Measurements from ENCODE around the gene CLEC4M. TPM values are rescaled to one million over a fixed set of nuclear protein-coding genes. Genes with fewer than 3 reads are reported as not detected.
"Not testable (repeated sequence)": the region's sequence is repeated elsewhere in the genome, so short reads cannot be mapped to it uniquely, and the experiment has no call there.

The CLEC4M gene
- total RNA-seq, 1 experiment from 2014 or later, result not detected

DNA sequence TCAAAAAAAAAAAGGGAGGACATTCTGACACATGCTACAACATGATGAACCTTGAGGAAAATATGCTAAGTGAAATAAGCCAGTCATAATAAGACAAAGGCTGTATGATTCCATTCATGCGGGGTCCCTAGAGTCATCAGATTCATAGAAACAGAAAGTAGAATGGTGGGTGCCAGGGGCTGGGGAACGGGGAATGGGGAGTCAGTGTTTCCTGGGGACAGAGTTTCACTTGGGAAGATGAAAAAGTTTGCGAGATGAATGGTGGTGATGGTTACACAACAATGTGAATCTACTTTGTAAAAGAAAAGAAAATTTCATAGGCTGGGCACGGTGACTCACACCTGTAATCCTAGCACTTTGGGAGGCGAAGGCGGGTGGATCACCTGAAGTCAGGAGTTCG is 25.0 kb upstream of the CLEC4M start:
- no peak for DNase-seq (ENCODE audit: low read depth, low spot score)
- in situ Hi-C loops (cut with HindIII; ENCODE audit: low pct_unique_long_range_greater_than_20kb, low sequenced_read_pairs), result no loop called here

DNA sequence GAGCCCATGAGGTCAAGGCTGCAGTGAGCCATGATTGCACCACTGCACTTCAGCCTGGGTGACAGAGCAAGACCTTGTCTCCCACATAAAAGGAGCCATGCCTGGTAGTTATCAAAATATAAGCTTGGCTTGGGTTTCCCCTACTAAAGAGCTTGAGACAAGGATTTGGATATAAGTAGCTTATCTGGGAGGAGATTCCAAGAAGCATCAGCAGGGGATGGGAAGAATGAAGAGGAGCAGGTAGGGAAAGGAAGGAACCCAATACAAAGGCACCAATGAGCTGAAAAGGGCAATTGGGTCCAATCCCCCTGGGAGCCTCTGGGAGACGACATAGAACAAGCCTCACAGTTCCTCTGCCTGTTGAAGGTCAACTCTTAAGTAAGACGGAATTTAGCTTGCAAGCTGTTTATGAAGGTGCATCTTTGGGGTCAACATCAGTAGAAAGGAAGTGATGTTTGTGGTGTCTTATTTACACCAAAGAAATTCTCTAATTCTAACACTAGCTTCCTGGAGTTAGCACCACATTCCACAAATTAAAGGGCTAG is 23.8 kb upstream of the CLEC4M start:
- DNase-seq (ENCODE audit: low read depth, low spot score), result no peak
- in situ Hi-C loops (cut with HindIII; ENCODE audit: low pct_unique_long_range_greater_than_20kb, low sequenced_read_pairs), result no loop called here

DNA sequence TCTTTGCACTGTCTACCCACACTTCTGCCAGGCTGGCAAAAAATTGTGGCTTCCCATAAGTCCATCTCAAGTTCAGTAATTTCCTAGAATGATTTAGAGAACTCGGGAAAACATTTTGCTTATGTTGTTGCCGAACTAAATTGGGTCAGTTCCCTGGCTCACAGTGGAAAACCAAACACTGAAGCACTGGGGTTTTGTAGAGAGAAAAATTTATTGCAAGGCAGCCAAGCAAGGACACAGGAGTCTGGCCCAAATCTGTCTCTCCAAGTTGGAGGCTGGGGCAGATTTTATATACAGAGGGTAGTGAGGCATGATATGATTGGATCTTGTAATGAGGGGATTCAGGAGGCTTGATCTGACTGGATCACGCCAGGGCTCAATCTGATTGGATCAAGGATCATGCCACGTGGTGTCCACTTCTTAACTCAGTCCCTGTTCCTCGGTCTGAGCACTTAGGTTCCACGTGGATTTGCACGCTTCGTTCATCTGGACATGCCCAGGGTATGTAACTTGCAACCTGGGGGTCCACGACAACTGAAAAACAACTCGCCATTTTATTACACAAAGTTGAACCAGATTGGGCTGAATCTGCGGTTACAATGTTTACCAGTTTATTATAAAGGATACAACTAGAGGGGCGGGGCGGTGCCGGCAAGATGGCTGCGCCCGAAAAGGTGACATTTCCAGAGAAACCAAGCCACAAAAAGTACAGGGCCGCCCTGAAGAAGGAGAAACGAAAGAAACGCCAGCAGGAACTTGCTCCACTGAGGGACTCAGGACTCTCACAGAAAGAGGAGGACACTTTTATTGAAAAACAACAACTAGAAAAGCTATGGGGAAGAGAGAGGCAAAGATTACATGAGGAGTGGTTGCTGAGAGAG is 23.0 kb upstream of the CLEC4M start:
- no peak for DNase-seq (ENCODE audit: low read depth, low spot score)

DNA sequence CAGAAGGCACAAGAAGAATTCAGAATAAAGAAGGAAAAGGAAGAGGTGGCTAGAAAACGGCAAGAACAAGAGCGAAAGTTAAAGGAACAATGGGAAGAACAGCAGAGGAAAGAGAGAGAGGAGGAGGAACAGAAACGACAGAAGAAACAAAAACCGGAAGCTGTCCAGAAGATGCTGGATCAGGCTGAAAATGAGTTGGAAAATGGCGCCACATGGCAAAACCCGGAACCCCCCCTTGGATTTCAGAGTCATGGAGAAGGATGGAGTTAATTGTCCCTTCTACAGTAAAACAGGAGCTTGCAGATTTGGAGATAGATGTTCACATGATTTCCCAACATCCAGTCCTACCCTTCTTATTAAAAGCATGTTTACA is 22.4 kb upstream of the CLEC4M start:
- no peak for DNase-seq (ENCODE audit: low read depth, low spot score)
- in situ Hi-C loops (cut with HindIII; ENCODE audit: low pct_unique_long_range_greater_than_20kb, low sequenced_read_pairs), result no loop called here

More for the DNA sequence above, 23.0 kb upstream of the CLEC4M start:
- in situ Hi-C loops (cut with HindIII; ENCODE audit: low pct_unique_long_range_greater_than_20kb, low sequenced_read_pairs), result no loop called here

DNA sequence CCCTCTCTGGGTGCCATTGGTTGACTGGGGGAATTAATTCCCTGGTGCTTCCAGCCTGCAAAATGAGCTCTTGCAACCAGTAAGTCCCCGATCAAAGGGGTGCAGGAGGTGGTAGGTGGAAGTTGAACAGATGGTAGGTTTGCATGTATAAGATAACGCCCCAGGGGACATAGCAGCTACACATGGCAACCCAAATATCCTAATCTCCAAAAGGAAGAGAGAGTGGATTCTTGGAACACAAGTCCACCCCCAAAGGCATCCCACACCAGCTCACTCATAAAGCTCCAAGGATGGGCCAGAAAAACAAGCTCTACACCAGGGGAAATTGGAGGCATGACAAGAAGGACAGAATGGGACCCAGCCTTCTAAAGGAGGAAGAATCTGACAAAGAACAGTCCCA is 20.5 kb upstream of the CLEC4M start:
- in situ Hi-C loops (cut with HindIII; ENCODE audit: low pct_unique_long_range_greater_than_20kb, low sequenced_read_pairs), result no loop called here

DNA sequence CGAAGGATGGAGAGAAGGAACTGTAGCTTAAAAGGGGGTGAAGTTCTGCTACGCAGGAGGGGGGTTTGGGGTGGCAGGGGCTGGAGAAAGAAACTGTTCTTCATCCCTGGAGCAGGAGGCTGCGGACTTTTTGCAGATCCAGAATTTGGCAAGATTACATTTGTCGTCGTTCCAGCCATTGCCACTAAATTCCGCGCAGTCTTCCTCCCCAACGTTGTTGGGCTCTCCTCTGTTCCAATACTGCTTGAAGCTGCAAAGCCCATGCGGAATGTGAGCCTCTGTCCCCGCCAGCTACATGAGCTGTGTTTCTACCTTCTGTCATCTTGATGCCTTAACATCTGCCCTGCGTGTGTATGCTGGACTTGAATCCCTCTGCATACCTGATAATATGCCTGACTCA is 20.1 kb upstream of the CLEC4M start:
- in situ Hi-C loops (cut with HindIII; ENCODE audit: low pct_unique_long_range_greater_than_20kb, low sequenced_read_pairs), result no loop called here
- DNase-seq (ENCODE audit: low read depth, low spot score), result no peak

More for the DNA sequence above, 20.5 kb upstream of the CLEC4M start:
- DNase-seq (ENCODE audit: low read depth, low spot score), result no peak

DNA sequence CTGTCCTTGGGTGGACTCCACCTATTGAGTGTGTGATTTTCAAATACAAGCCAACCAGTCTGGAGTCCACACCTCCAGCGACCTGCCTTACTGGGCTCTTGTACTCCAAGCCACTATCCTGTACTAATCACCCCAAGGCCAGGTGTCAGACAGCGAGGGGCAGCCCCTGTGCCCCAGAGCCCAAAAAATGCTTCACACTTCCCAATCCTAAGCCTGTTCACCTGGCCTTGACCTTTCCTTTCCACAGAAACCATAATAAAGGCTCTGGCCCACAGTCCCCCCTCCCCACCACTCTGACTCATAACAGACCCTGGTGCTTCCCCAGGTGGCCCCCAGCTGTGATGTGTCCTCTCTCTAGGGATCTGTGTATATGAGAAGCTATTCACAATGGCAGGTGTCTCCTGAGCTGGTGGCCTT is 19.6 kb upstream of the CLEC4M start:
- in situ Hi-C loops (cut with HindIII; ENCODE audit: low pct_unique_long_range_greater_than_20kb, low sequenced_read_pairs), result no loop called here

DNA sequence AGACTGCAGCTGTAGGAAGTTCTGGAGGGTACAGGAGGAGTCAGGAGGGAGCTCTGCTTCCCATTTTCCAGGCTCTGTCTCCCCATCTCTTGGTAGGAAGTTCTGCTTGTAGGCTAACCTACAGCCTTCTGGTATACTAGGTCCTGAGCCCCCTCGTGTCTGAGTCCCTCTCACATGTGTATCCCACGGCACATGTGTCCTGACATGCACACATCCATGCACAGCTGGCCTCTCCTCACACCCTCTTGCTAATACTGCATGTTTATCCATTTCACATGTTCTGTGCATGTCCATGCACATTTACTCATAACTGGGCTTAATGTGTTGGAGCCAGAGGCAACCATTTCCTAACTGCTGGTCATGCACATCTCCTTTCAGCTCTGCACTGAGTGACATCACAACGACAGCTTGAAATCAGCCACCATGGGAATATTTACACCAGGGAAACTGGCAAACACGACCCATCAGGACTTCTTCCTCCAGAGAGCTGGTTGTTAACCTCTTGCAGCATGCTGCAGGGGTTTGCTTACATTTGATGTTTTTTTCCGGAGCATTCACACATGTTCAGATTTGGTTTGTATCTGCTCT is 18.8 kb upstream of the CLEC4M start:
- no peak for DNase-seq (ENCODE audit: low read depth, low spot score)
- in situ Hi-C loops (cut with HindIII; ENCODE audit: low pct_unique_long_range_greater_than_20kb, low sequenced_read_pairs), result no loop called here

More for the DNA sequence above, 19.6 kb upstream of the CLEC4M start:
- DNase-seq (ENCODE audit: low read depth, low spot score), result no peak

DNA sequence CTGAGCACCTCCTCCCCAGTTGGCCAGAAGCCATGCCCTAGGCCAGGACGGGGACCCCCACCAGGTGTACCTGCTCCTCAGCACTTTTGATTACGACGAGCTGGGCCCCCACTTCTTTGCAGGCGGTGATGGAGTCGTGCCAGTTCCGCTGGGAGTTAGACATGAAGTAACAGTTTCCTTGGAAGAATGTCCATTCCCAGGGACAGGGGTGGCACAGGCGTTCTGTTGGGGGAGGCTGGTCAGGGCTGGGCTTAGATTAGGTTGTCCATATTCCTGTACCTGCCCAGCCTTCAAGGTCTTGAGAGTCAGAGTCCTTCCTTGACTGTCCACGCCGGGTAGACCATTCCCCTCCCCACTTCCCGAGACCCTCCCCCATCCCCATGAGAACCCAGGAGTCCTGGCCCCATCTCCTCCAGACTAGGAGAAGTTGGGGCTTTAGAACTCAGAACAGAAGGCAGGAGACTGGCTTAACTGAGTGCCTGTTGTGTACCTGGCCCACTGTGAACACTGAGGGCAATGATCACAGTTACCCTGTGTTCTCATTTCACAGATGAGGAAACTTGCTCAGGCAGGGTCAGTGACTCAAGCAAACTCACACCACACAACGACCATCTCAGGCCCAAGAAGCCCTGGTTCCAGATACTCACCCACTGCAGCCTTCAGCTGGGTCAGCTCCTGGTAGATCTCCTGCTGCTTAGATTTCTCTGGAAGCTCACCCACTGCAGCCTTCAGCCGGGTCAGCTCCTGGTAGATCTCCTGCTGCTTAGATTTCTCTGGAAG is 18.0 kb upstream of the CLEC4M start:
- in situ Hi-C loops (cut with HindIII; ENCODE audit: low pct_unique_long_range_greater_than_20kb, low sequenced_read_pairs), result no loop called here

DNA sequence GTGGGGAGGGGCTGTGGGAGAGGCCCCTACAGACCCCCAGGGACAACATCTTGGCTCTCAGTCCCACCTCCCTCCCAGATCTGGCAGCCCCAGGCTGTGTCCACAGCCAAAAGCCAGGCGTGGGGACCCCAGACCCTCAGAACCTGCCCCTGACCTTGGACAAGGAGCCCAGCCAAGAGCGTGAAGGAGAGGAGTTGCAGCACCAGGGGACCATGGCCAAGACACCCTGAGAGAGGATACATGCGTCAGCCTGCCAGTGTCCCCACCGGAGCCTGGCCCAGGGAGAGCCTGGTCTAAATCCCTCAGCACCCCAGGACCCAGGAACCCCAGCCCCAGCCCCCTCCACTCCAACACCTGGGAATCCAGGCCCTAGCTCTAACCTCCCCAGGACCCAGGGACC is 16.7 kb upstream of the CLEC4M start:
- DNase-seq (ENCODE audit: low read depth, low spot score); in situ Hi-C loops (cut with HindIII; ENCODE audit: low pct_unique_long_range_greater_than_20kb, low sequenced_read_pairs): not testable (repeated sequence)

More for the DNA sequence above, 18.0 kb upstream of the CLEC4M start:
- no peak for DNase-seq (ENCODE audit: low read depth, low spot score)

DNA sequence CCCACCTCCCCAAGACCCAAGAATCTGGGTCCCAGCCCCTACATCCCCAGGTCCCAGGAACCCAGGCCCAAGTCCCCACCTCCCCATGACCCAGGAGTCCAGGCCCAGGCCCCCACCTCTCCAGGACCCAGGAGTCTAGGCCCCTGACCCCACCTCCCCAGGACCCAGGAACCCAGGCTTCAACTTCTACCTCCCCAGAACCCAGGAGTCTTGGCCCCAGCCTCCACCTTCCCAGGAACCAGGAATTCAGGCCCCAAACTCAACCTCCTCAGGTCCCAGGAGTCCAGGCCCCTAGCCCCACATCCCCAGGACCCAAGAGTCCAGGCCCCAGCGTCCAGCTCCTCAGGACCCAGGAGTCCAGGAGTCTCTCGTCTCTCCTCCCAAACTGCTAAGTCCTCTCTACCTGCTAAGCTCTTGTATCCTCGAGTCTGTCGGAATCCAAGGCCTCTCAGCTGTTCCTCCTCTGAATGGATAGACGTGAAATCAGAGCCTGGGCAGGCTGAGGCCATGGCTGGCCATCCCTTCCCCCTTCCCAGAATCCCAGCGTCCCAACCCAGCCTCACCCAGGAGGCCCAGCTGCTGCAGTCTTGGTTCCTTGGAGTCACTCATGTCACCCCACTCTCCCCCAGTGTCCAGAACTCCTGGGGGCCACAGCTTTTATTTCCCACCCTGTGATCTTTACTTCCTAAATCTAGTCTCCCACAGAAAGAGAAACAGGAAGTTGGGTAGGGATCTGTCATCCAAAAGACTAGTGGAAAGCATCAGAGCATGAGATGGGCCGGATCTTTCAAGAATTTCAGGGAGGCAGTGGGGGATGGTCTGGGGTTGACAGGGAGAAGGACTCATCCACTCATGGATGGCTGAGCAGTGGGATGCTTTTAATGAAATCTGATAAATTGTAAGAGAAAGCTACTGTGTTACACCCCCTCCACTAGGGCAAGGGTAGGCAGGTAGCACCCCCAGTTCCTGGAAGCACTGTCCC is 15.8 kb upstream of the CLEC4M start, which contains the start of gene CD209:
Gene CD209, minus strand, starts transcription at position 632 of the 982 bp plus-strand sequence. Its CDS starts 23 bp downstream, at position 609.
- DNase-seq (ENCODE audit: low read depth, low spot score), result no peak
- in situ Hi-C loops (cut with HindIII; ENCODE audit: low pct_unique_long_range_greater_than_20kb, low sequenced_read_pairs), result no loop called here

DNA sequence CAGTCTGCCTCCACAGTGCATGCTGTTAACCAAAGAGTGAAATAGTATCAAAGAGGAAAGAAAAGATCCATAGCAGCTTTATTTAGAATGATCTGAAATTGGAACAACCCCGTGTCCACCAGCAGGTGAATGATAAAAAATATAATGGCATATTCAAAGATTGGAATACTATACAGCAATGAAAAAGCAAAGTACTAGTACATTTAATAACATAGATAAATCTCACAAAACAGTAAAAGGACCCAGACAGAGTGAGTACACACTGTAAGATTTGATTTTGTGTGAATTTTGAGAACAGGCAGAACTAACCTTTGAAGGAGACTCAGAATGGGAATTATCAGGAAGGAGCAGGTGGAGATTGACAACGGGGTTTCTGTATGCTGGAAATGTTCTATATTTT is 14.9 kb upstream of the CLEC4M start:
- in situ Hi-C loops (cut with HindIII; ENCODE audit: low pct_unique_long_range_greater_than_20kb, low sequenced_read_pairs), result no loop called here
- no peak for DNase-seq (ENCODE audit: low read depth, low spot score)

DNA sequence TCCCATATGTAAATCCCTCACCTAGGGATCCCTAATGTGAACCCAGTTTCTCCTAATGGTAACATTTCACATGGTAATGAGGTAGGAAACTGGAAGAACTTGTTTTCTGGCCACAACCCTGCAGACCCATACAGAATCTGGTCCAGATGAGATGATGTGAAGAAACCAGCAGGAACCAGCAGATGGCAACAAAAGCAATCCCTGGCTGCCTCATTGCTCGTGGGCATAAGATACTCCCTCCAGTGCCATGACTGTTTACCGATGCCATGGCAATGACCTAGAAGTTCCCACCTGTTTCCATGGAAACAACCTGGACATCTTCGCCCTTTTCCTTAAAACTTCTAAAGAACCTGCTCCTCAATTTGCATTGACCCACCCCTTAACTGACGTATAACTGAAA is 14.3 kb upstream of the CLEC4M start:
- in situ Hi-C loops (cut with HindIII; ENCODE audit: low pct_unique_long_range_greater_than_20kb, low sequenced_read_pairs), result no loop called here
- peak; percentile 59 for DNase-seq (ENCODE audit: low read depth, low spot score)

DNA sequence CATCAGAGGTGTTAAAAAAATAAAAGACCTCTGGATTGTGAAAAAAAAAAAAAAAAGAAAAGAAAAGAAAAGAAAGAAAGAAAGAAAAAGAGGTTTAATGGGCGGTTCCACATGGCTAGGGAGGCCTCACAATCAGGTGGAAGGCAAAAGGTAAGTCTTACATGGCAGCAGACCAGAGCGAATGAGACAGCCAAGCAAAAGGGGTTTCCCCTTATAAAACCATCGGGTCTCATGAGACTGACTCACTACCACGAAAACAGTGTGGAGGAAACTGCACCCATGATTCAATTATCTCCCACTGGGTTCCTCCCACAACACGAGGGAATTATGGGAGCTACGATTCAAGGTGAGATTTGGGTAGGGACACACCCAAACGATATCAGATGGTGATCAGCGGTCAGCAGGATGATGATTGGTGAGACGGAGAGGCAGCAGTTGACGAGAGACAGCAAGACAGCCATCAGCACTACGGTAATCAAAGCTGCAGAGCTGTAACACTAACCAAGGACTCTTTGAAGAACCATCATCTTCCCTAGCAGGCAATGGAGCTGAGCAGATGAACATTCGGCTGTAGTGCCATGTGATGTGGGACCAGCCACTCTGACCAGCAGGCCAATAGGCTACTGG is 11.8 kb upstream of the CLEC4M start:
- DNase-seq (ENCODE audit: low read depth, low spot score), result peak; percentile 19
- in situ Hi-C loops (cut with HindIII; ENCODE audit: low pct_unique_long_range_greater_than_20kb, low sequenced_read_pairs), result no loop called here

DNA sequence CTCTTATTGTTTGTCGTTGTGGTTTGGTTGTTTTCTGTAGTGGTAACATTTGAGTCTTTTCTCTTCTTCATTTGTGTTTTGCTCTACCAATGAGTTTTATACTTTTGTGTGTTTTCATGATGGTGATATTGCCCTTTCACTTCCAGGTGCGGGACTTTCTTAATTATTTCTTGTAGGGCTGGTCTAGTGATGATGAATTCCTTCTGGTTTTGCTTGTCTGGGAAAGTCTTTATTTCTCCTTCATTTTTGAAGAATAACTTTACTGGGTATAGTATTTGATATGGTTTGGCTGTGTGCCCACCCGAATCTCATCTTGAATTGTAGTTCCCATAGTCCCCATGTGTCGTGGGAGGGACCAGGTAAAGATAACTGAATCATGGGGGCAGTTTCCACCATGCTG is 6.8 kb upstream of the CLEC4M start:
- no peak for DNase-seq (ENCODE audit: low read depth, low spot score)
- in situ Hi-C loops (cut with HindIII; ENCODE audit: low pct_unique_long_range_greater_than_20kb, low sequenced_read_pairs), result no loop called here

DNA sequence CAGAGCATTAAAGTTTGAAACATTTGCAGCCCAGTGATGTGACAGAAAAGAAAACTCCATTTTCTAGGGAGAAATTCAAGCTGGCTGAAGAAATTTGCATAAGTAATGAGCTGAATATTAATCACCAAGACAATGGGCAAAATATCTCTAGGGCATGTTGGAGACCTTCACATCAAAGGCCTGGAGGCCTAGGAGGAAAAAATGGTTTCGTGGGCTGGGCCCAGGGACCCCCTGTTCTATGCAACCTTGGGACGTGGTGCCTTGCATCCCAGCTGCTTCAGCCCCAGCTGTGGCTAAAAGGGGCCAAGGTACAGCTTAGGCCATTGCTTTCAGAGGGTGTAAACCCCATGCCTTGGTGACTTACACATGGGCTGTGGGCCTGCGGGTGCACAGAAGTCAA is 5.7 kb upstream of the CLEC4M start:
- DNase-seq (ENCODE audit: low read depth, low spot score), result no peak
- in situ Hi-C loops (cut with HindIII; ENCODE audit: low pct_unique_long_range_greater_than_20kb, low sequenced_read_pairs), result no loop called here

DNA sequence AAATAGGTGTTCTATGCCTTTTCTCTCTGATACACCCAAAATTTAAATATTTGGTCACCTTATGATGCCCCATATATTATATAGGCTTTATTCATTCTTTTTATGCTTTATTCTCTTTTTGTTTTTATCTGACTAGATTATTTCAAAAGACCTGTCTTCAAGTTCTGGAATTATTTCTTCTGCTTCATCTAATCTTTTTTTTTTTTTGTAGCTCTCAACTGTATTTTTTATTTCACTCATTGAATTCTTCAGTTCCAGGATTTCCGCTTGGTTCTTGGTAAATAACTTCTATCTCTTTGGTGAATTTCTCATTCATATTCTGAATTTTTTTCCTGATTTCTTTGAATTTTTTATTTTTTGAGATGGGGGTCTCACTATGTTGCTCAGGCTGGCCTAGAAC is 3.9 kb upstream of the CLEC4M start:
- in situ Hi-C loops (cut with HindIII; ENCODE audit: low pct_unique_long_range_greater_than_20kb, low sequenced_read_pairs), result no loop called here
- DNase-seq (ENCODE audit: low read depth, low spot score), result no peak

Measured in SK-MEL-5 (cell line).